SU-DHL-6 (cell line): ENCODE data around the gene PLPP3.

Experiments used
- H2AFZ ChIP-seq: fragments of 200-600 bp; sonication (generic); 2 replicates; pipeline ENCODE4 v1.6.1; 2014; ENCODE audit warnings: low read depth, mild to moderate bottlenecking, moderate library complexity, mixed read lengths, antibody characterized with exemption, low read length; ENCODE audit not compliant: severe bottlenecking
- H3F3A ChIP-seq: fragments of 200-600 bp; shearing (Covaris generic); 2 replicates; pipeline ENCODE4 v1.6.0; 2016; ENCODE audit warnings: antibody characterized with exemption, mild to moderate bottlenecking; ENCODE audit not compliant: insufficient read depth
- H3K27ac ChIP-seq: fragments of 200-600 bp; sonication (generic); 2 replicates; pipeline ENCODE4 v1.5.1; 2016; ENCODE audit warnings: low read depth, mild to moderate bottlenecking, low read length, moderate library complexity, mixed read lengths
- H3K27me3 ChIP-seq: fragments of 200-600 bp; sonication (generic), shearing (Covaris generic); 2 replicates; pipeline ENCODE4 v1.6.0; 2014; ENCODE audit warnings: mild to moderate bottlenecking, low read length
- H3K36me3 ChIP-seq: fragments of 200-600 bp; sonication (generic); 2 replicates; pipeline ENCODE4 v1.6.1; 2014; ENCODE audit warnings: mild to moderate bottlenecking, low read length, mixed read lengths
- H3K4me2 ChIP-seq: fragments of 300-600, 200-600 bp; shearing (Covaris generic), sonication (generic); 2 replicates; pipeline ENCODE4 v1.6.0; 2014; ENCODE audit warnings: low read length, low read depth, mild to moderate bottlenecking; ENCODE audit not compliant: poor library complexity, severe bottlenecking
- H3K4me3 ChIP-seq: fragments of 200-600 bp; sonication (generic); 2 replicates; pipeline ENCODE4 v1.5.1; 2014; ENCODE audit warnings: antibody characterized with exemption, low read length, mild to moderate bottlenecking, mixed read lengths; ENCODE audit not compliant: insufficient read depth, poor library complexity, severe bottlenecking
- H3K79me2 ChIP-seq: fragments of 200-600 bp; sonication (generic); 2 replicates; pipeline ENCODE4 v1.6.1; 2014; ENCODE audit warnings: mild to moderate bottlenecking, low read length, moderate library complexity; ENCODE audit not compliant: insufficient read depth
- H3K9ac ChIP-seq: fragments of 200-600 bp; sonication (generic); 2 replicates; pipeline ENCODE4 v1.7.0; 2014; ENCODE audit warnings: mild to moderate bottlenecking, low read length
- H3K9me2 ChIP-seq: fragments of 200-600 bp; sonication (generic); replicated peaks from 2 replicates; pipeline ENCODE4 v1.6.1; 2014; ENCODE audit warnings: low read length; ENCODE audit not compliant: insufficient read depth
- H3K9me3 ChIP-seq: fragments of 200-600 bp; sonication (generic); 2 replicates; pipeline ENCODE4 v1.6.1; 2014; ENCODE audit warnings: low read length, mixed read lengths; ENCODE audit not compliant: insufficient read depth
- H4K20me1 ChIP-seq: fragments of 200-600 bp; sonication (generic); 2 replicates; pipeline ENCODE4 v1.6.1; 2014; ENCODE audit warnings: low read depth, mild to moderate bottlenecking, antibody characterized with exemption, low read length, moderate library complexity, mixed read lengths
- CTCF ChIP-seq: fragments of 200-600 bp; sonication (generic); IDR thresholded peaks from one replicate; pipeline ENCODE4 v1.5.1; 2017; ENCODE audit warnings: antibody characterized with exemption, mild to moderate bottlenecking, low read length, moderate library complexity; ENCODE audit not compliant: insufficient read depth, poor library complexity, severe bottlenecking
- EZH2phosphoT487 ChIP-seq: fragments of 200-600 bp; sonication (generic), shearing (Covaris generic); conservative IDR thresholded peaks from 2 replicates; pipeline ENCODE4 v1.6.1; 2018; ENCODE audit warnings: mild to moderate bottlenecking, antibody characterized with exemption, low read length, moderate library complexity, mixed read lengths

PLPP3 gene

DNA sequence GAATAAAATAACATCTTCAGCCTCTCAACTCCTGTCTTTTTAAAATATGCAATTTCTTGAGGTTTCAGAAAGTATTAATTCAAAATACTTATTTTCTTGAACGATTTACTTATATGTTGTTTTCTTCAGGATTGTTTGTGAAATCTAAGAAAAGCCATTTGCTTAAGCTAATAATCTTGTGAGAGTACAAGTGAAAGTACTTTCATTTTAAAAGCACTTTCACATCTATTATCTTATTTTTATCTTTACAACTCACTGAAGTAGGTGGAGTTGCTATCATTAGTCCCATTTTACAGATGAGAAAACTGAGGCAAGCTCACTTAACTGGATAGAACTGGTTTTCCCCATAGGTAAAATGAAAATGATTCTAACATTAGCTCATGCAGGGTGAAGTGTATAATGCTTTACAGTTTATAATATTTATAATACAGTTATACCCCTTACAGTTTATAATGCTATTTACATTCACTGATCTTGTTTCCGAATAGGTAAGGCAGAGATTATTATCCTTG, 4.7 kb upstream of the PLPP3 start:
- no peak overlapping the region for H2AFZ ChIP-seq
- no peak for TF ChIP-seq CTCF
- no peak for TF ChIP-seq EZH2phosphoT487
- H3F3A ChIP-seq = no peaks in the 10 kb centered on the region
- H3K9ac ChIP-seq = no peak overlapping the region
- no peak overlapping the region for H3K27ac ChIP-seq
- H3K9me2 ChIP-seq = no peaks in the 10 kb centered on the region
- no peak overlapping the region for H3K4me2 ChIP-seq
- no peaks in the 10 kb centered on the region for H4K20me1 ChIP-seq
- no peaks in the 10 kb centered on the region for H3K27me3 ChIP-seq
- H3K79me2 ChIP-seq = no peaks in the 10 kb centered on the region
- no peaks in the 10 kb centered on the region for H3K9me3 ChIP-seq
- no peak overlapping the region for H3K4me3 ChIP-seq
- no peaks in the 10 kb centered on the region for H3K36me3 ChIP-seq

GRCh38 chr1:56580771-56581170, 1.4 kb upstream of the PLPP3 start:
- no peaks in the 10 kb centered on the region for H3K79me2 ChIP-seq
- no peak overlapping the region for H2AFZ ChIP-seq
- H3K27me3 ChIP-seq = no peaks in the 10 kb centered on the region
- H3K36me3 ChIP-seq = no peaks in the 10 kb centered on the region
- no peak overlapping the region for H3K9ac ChIP-seq
- H3K4me3 ChIP-seq = no peak overlapping the region
- H3K9me3 ChIP-seq = no peaks in the 10 kb centered on the region
- no peaks in the 10 kb centered on the region for H3F3A ChIP-seq
- no peak overlapping the region for H3K27ac ChIP-seq
- no peak for TF ChIP-seq EZH2phosphoT487
- no peak for TF ChIP-seq CTCF
- no peaks in the 10 kb centered on the region for H3K9me2 ChIP-seq
- no peak overlapping the region for H3K4me2 ChIP-seq
- H4K20me1 ChIP-seq = no peaks in the 10 kb centered on the region

DNA sequence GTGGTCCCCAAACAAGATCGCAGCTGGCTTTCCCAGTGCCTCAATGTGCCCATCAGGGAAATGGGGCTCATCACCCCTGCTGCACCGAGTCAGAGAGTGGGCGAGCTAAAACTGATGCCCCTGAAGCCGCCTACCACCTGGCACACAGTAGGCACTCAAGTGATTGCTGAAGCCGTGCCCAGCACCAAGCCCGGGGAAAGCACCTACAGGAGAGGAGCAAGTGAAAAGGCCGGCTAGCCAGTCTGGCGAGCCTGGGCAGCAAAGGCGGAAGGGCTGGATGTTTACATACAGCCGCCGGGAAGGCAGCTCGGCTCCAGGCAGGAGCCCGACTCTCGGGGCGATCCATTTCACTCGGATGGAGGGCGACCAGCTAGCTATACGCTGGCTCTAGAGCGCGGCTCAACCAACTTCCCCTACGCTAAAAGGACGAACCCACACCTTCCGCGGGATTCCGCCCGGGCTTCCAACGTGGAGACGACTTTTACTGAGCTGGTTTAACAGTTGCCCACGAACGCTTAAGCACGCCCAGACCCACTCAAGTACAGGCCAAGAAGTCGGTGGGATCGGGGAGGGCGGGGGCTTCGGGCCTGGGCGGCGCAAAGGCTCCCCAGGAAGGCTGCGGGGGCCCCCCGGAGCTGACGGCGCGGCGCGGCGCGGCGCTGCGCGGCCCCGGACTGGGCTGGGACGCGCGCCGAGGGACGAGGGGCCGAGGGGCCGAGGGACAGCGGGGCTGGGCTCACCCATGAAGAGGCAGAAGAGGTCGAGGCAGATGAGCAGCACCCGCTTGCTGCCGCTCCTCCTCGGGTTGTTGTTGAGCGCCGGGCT, 1.0 kb downstream of the PLPP3 start:
- TF ChIP-seq CTCF (no peak), EZH2phosphoT487 (no peak)
- Histone ChIP-seq H3K27me3 (no peaks in the 10 kb centered on the region), H3K79me2 (no peaks in the 10 kb centered on the region), H2AFZ (no peak overlapping the region), H3K9me3 (no peaks in the 10 kb centered on the region), H3K4me2 (peak overlapping the region; percentile 35), H3K9ac (no peak overlapping the region), H4K20me1 (no peaks in the 10 kb centered on the region), H3K4me3 (no peak overlapping the region), H3K27ac (no peak overlapping the region), H3F3A (no peaks in the 10 kb centered on the region), H3K36me3 (no peaks in the 10 kb centered on the region), H3K9me2 (no peaks in the 10 kb centered on the region)
